ENCODE results near the gene INPP1. TPM values are rescaled to one million over a fixed set of nuclear protein-coding genes. Genes with fewer than 3 reads are reported as not detected.
"Not testable (repeated sequence)": the region's sequence is repeated elsewhere in the genome, so short reads cannot be mapped to it uniquely, and the experiment has no call there.

The INPP1 gene
- total RNA-seq, 1 donor from 2014 or later: 6.5 TPM

DNA sequence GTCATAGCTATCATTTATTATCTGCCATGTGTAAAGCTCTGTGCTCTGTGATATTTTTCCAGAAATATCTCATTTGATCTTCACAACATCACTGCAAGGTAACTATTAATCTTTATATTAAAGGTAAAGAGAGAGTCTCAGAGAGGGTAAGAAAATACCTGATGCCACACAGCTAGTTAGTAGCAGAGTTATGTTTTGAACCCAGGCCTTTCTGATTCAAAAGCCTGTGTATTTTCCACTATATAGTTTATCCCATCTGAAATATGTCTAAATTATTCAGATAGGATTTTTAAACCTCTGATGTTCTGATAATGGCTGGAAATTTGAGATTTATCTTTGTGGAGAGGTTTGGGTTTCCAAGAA lies 10.1 kb downstream of the INPP1 start:
- H3K4me3 ChIP-seq (ENCODE audit: low read depth, low read length): no peak overlapping the region
- TF ChIP-seq, protein P1, sequence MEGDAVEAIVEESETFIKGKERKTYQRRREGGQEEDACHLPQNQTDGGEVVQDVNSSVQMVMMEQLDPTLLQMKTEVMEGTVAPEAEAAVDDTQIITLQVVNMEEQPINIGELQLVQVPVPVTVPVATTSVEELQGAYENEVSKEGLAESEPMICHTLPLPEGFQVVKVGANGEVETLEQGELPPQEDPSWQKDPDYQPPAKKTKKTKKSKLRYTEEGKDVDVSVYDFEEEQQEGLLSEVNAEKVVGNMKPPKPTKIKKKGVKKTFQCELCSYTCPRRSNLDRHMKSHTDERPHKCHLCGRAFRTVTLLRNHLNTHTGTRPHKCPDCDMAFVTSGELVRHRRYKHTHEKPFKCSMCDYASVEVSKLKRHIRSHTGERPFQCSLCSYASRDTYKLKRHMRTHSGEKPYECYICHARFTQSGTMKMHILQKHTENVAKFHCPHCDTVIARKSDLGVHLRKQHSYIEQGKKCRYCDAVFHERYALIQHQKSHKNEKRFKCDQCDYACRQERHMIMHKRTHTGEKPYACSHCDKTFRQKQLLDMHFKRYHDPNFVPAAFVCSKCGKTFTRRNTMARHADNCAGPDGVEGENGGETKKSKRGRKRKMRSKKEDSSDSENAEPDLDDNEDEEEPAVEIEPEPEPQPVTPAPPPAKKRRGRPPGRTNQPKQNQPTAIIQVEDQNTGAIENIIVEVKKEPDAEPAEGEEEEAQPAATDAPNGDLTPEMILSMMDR (conservative IDR thresholded peaks at IDR 0.05; ENCODE audit: low read depth, low read length): no peak
- DNase-seq (ENCODE audit: low read depth): no peak

DNA sequence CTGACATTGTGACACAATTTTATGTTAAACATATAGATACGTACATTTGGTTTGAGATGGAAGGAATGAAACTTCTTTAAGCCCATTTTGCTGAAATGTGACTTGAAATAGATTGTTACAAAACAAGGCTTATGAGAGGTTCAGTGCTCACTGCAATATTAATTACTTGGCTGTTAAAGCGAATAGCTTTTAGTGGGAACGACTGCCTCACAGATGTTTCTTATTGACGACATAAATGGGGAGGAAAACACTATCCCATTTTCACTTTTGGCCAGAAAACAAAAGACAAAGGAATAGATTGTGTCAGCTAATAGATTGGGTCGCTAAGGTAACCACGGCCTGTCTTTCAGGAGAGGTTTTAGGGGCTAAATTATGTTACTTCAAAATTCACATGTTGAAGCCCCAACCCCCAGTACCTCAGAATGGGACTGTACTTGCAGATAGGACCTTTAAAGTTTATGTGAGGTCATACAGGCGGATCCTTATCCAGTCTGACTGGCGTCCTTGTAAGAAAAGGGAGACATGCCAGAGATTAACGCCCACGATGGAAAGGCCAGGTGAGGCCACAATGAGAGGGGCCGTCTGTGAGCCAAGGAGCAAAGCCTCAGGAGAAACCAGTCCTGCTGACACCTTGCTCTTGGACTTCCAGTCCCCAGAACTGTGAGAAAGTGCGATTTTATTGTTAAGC lies 10.8 kb downstream of the INPP1 start:
- H3K4me3 ChIP-seq (ENCODE audit: low read depth, low read length): no peak overlapping the region
- no peak for DNase-seq (ENCODE audit: low read depth)
- TF ChIP-seq, protein P1 (conservative IDR thresholded peaks at IDR 0.05; ENCODE audit: low read depth, low read length): no peak

DNA sequence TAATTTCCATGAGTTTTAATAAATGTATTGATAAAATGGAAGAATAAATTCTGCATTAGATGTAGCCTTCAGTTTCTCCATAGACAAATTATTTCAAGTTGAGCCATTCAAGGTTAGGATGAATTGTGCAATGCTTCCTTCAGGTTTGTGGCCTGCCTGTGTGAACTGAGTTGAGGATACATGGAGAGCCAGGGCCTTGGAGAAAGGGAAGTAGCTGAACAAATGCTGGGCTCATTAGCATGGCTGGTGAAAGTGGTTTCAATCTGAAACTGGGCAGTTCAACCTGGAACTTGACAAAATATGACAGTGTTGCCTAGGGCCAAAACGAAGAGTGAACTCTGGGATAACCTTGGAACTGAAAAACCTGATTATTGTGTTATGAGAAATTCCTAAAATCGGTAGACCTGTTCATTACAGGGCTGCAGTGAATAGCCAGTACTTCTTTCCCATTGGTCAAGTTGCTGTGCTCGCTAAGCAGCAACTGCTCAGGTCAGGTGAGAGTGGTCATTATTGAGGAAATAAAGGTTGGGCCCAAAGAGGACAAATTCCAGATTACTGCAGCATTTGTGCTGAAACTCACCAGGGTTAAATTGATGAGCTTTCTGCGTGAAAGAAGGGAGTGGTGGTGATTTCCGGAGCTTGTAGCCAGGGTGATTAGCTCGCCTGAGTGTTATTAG lies 12.7 kb downstream of the INPP1 start:
- DNase-seq (ENCODE audit: low read depth): no peak
- H3K4me3 ChIP-seq (ENCODE audit: low read depth, low read length): peak overlapping the region; percentile 9
- TF ChIP-seq, protein P1 (conservative IDR thresholded peaks at IDR 0.05; ENCODE audit: low read depth, low read length): no peak

DNA sequence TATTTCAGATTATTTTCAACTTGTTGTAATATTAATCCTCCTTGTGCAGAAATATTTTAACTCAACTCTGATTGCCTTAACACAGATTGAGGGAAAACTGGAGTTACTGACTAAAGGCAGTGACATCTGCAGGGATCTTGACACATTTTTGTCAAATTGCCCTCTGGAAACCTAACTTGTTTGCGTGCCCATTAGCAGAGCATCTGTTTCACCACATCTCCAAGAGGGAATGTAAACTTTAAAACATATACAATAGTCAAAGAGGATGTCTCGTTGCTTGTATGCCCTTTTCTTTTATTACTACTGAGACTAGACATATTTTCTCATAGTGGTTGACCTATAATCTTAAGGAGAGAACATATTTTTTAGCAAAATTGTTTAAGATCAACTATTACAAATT lies 14.2 kb downstream of the INPP1 start:
- no peak overlapping the region for H3K4me3 ChIP-seq (ENCODE audit: low read depth, low read length)
- TF ChIP-seq, protein P1 (conservative IDR thresholded peaks at IDR 0.05; ENCODE audit: low read depth, low read length): no peak
- DNase-seq (ENCODE audit: low read depth): no peak

DNA sequence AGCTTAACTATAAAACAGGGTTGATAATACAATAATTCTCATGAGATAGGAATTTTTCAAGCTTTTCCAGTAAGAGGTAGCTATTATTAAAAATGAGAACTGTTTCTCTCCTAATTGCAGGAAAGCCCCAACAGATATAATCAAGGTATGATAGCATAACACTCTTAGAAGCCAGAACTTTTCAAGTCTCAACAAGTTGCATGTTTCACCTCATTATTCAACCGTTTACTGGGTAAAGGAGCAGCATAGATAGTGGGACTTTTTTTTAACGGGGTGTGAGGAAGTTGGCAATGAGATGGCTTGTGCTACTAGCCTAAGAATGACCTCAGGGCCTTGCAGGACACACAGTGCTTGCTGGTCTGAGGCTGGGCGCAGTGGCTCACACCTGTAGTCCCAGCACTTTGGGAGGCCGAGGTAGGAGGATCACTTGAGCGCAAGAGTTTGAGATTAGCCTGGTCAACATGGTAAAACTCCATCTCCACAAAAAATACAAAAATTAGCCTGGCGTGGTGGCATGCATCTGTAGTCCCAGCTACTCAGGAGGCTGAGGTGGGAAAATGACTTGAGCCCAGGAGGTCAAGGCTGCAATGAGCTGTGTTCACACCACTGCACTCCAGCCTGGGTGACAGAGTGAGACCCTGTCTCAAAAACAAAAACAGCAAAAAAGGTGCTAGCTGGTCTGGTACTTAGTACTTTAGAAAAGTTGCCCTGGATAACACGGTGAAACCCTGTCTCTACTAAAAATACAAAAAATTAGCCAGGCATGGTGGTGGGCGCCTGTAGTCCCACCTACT lies 15.5 kb downstream of the INPP1 start:
- DNase-seq (ENCODE audit: low read depth); H3K4me3 ChIP-seq (ENCODE audit: low read depth, low read length): not testable (repeated sequence)

DNA sequence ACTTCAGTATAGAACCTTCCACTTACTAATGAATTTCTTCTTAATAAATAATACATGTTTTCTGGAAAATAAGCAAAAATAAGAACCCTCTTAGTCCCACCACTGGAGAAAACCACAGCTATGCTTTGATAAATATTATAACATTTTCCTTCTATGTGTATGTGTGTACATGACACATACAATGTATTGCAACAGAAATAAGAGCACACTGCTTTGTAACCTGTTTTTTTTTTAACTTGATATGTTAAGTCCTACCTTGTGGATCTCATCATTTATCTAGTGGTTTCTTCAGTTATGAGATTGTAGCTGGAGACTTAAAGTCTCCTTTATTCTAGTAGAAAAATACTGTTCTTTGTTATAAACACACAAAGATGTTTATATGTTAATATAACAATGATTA lies 17.2 kb downstream of the INPP1 start:
- no peak for DNase-seq (ENCODE audit: low read depth)
- H3K4me3 ChIP-seq (ENCODE audit: low read depth, low read length): no peak overlapping the region
- TF ChIP-seq, protein P1 (conservative IDR thresholded peaks at IDR 0.05; ENCODE audit: low read depth, low read length): no peak

DNA sequence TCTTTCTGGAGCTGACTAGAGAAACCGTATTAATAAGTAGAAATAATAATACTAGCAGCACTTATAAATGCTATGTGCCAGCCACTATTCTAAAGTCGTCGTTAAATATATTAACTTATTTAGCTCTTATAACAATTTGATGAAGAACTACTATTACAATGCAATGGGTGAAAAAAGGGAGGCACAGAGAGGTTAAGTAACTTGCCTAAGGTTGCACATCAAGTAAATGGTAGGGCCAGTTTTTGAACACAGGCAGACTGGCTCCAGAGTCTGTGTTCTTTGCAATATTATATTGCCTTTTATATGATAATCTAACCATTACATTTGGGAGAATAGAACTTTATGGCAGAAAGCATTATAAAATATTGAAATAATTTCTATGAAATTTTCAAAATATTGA lies 17.6 kb downstream of the INPP1 start:
- TF ChIP-seq, protein P1 (conservative IDR thresholded peaks at IDR 0.05; ENCODE audit: low read depth, low read length): no peak
- no peak overlapping the region for H3K4me3 ChIP-seq (ENCODE audit: low read depth, low read length)
- no peak for DNase-seq (ENCODE audit: low read depth)
